Activated CD8-positive, alpha-beta memory T cell treated with anti-CD3 and anti-CD28 coated beads, Interleukin-2, amount 50 U/mL, for 24 hours (primary cell): ENCODE results near the gene ADGRV1.
"Not testable (repeated sequence)": the region's sequence is repeated elsewhere in the genome, so short reads cannot be mapped to it uniquely, and the experiment has no call there.

Experiments used
- DNase-seq: peaks from one replicate; pipeline ENCODE4 v3.0.0-alpha.2; 2020; ENCODE audit errors: extremely low read depth

ADGRV1 gene

GRCh38 chr5:90902170-90902569 is 343.6 kb downstream of the ADGRV1 start:
- no peak for DNase-seq

GRCh38 chr5:90902651-90903386 is 344.2 kb downstream of the ADGRV1 start:
- DNase-seq: no peak

GRCh38 chr5:90909101-90909503 is 350.5 kb downstream of the ADGRV1 start:
- no peak for DNase-seq

GRCh38 chr5:90909940-90910339 is 351.3 kb downstream of the ADGRV1 start:
- no peak for DNase-seq

GRCh38 chr5:90911169-90911568 is 352.6 kb downstream of the ADGRV1 start:
- DNase-seq: no peak

- DNase-seq: no peak
Observed at GRCh38 chr5:90912476-90912875, 353.9 kb downstream of the ADGRV1 start.

- no peak for DNase-seq
Observed at GRCh38 chr5:90915393-90915792, 356.8 kb downstream of the ADGRV1 start.

- DNase-seq: no peak
Observed at GRCh38 chr5:90916947-90917800, 358.6 kb downstream of the ADGRV1 start.

GRCh38 chr5:90917928-90918668 is 359.5 kb downstream of the ADGRV1 start:
- no peak for DNase-seq

GRCh38 chr5:90921418-90921973 is 362.9 kb downstream of the ADGRV1 start:
- no peak for DNase-seq

GRCh38 chr5:90924222-90924621 is 365.6 kb downstream of the ADGRV1 start:
- not testable (repeated sequence) for DNase-seq

- DNase-seq: not testable (repeated sequence)
Observed at GRCh38 chr5:90929013-90929839, 370.6 kb downstream of the ADGRV1 start.

- no peak for DNase-seq
Observed at GRCh38 chr5:90930062-90930461, 371.5 kb downstream of the ADGRV1 start.

- DNase-seq: no peak
Observed at GRCh38 chr5:90930756-90931431, 372.3 kb downstream of the ADGRV1 start.

GRCh38 chr5:90932052-90932699 is 373.6 kb downstream of the ADGRV1 start:
- no peak for DNase-seq

GRCh38 chr5:90933298-90933697 is 374.7 kb downstream of the ADGRV1 start:
- no peak for DNase-seq

- DNase-seq: no peak
Observed at GRCh38 chr5:90934091-90934719, 375.6 kb downstream of the ADGRV1 start.

GRCh38 chr5:90934738-90935137 is 376.1 kb downstream of the ADGRV1 start:
- DNase-seq: no peak

- no peak for DNase-seq
Observed at GRCh38 chr5:90939211-90939610, 380.6 kb downstream of the ADGRV1 start.
